Measurements from ENCODE around the gene MRPL3.

MRPL3 gene

DNA sequence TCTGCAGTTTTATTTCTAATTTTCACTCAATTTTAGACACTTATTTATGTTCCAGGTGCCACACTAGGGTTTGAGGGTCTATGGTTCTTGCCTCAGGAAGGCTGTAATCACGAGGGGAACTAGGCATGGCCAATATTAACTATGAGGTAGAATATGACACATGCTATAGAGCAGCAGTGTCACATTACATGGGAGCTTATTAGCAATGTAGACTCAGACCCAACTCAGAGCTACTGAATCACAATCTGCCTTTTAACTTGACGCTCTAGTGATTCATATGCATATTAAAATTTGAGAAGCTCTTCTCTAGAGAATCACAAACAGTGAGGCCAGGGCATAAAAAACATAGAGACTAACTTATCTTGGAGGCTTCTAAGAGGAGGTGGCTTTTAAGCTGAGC, 32.8 kb upstream of the MRPL3 start:
- TF ChIP-seq FOXM1 (IDR thresholded peaks at IDR 0.05; ENCODE audit: borderline replicate concordance, low read depth) (no peak), ZBTB7A (IDR thresholded peaks at IDR 0.05; ENCODE audit: low read depth) (no peak), TAF1 (IDR thresholded peaks at IDR 0.05; ENCODE audit: low read depth) (no peak), YY1 (IDR thresholded peaks at IDR 0.05; ENCODE audit: low read depth) (no peak), CEBPB (IDR thresholded peaks at IDR 0.05) (no peak), RAD21 (IDR thresholded peaks at IDR 0.05; ENCODE audit: low read depth) (no peak), EP300 (IDR thresholded peaks at IDR 0.05; ENCODE audit: borderline replicate concordance) (no peak), NFIC (IDR thresholded peaks at IDR 0.05) (no peak), CREB1 (IDR thresholded peaks at IDR 0.05; ENCODE audit: low read depth) (no peak)
- TF ChIP-seq, protein P1, sequence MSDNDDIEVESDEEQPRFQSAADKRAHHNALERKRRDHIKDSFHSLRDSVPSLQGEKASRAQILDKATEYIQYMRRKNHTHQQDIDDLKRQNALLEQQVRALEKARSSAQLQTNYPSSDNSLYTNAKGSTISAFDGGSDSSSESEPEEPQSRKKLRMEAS (IDR thresholded peaks at IDR 0.05): no peak

DNA sequence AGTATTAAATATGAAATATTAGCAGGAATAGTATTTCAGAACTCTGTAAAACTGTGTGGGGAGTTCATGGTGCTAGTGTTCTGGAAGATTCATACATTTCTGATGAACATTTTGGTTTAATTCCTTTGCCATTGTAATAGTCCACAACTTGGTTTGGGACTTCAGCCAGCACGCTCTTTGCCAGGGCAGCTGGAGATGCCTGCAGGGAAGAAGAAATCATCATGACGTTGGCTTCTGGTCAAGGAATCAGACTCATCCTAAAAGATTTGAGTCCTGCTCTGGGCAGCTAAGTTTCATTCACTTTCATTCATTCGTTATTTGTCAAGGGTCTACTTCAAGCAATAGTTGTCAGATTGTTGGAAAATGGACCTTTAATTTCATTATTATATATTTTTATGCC, 32.4 kb upstream of the MRPL3 start:
- TF ChIP-seq, protein P2, sequence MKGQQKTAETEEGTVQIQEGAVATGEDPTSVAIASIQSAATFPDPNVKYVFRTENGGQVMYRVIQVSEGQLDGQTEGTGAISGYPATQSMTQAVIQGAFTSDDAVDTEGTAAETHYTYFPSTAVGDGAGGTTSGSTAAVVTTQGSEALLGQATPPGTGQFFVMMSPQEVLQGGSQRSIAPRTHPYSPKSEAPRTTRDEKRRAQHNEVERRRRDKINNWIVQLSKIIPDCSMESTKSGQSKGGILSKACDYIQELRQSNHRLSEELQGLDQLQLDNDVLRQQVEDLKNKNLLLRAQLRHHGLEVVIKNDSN (IDR thresholded peaks at IDR 0.05): no peak
- TF ChIP-seq, protein P3, sequence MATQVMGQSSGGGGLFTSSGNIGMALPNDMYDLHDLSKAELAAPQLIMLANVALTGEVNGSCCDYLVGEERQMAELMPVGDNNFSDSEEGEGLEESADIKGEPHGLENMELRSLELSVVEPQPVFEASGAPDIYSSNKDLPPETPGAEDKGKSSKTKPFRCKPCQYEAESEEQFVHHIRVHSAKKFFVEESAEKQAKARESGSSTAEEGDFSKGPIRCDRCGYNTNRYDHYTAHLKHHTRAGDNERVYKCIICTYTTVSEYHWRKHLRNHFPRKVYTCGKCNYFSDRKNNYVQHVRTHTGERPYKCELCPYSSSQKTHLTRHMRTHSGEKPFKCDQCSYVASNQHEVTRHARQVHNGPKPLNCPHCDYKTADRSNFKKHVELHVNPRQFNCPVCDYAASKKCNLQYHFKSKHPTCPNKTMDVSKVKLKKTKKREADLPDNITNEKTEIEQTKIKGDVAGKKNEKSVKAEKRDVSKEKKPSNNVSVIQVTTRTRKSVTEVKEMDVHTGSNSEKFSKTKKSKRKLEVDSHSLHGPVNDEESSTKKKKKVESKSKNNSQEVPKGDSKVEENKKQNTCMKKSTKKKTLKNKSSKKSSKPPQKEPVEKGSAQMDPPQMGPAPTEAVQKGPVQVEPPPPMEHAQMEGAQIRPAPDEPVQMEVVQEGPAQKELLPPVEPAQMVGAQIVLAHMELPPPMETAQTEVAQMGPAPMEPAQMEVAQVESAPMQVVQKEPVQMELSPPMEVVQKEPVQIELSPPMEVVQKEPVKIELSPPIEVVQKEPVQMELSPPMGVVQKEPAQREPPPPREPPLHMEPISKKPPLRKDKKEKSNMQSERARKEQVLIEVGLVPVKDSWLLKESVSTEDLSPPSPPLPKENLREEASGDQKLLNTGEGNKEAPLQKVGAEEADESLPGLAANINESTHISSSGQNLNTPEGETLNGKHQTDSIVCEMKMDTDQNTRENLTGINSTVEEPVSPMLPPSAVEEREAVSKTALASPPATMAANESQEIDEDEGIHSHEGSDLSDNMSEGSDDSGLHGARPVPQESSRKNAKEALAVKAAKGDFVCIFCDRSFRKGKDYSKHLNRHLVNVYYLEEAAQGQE (IDR thresholded peaks at IDR 0.05; ENCODE audit: low read depth): no peak
- no peak for TF ChIP-seq RAD21 (IDR thresholded peaks at IDR 0.05; ENCODE audit: low read depth)
- TF ChIP-seq EGR1 (IDR thresholded peaks at IDR 0.05): no peak
- no peak for TF ChIP-seq CEBPB (IDR thresholded peaks at IDR 0.05)
- no peak for TF ChIP-seq NFIC (IDR thresholded peaks at IDR 0.05)
- no peak for TF ChIP-seq CREB1 (IDR thresholded peaks at IDR 0.05; ENCODE audit: low read depth)
- no peak for TF ChIP-seq YY1 (IDR thresholded peaks at IDR 0.05; ENCODE audit: low read depth)
- TF ChIP-seq TEAD4 (IDR thresholded peaks at IDR 0.05): no peak
- no peak for TF ChIP-seq TCF12 (IDR thresholded peaks at IDR 0.05; ENCODE audit: low read depth)
- TF ChIP-seq TAF1 (IDR thresholded peaks at IDR 0.05; ENCODE audit: low read depth): no peak

DNA sequence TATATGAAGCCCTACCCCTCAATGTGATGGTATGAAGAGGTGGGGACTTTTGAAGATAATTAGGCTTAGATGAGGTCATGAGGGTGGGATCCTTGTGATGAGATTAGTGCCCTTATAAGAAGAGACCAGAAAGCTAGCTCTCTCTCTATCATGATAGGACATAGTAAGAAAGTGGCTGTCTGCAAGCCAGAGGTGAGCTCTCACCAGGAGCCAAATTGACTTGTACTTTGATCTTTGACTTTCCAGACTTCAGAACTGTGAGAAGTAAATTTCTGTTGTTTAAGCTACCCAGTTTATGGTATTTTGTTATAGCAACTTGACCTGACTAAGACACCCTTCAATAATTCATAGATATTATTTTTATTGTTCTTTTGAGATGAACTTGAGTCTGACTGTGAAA, 29.9 kb upstream of the MRPL3 start:
- TF ChIP-seq CEBPB (IDR thresholded peaks at IDR 0.05): no peak
- no peak for TF ChIP-seq TCF12 (IDR thresholded peaks at IDR 0.05; ENCODE audit: low read depth)
- TF ChIP-seq, protein P2 (IDR thresholded peaks at IDR 0.05): no peak
- TF ChIP-seq, protein P1 (IDR thresholded peaks at IDR 0.05): no peak
- no peak for TF ChIP-seq ZBTB7A (IDR thresholded peaks at IDR 0.05; ENCODE audit: low read depth)
- TF ChIP-seq NFIC (IDR thresholded peaks at IDR 0.05): no peak

DNA sequence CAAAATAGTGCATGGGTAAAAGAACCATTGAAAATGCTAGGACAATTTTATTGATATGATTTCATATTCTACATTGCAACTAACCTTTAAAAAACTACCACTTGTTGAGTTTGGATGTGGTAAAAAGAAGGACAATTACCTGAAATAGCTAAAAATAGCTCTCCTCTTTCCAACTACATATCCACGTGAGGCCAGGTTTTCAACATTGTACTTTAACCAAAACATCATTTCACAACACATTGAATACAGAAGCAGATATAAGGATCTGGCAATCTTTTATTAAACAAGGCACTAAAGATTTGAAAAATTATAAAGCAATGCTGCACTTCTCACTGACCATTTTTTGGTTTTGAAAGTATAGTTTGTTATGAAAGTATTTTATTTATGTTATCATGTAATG, 28.1 kb upstream of the MRPL3 start:
- TF ChIP-seq YY1 (IDR thresholded peaks at IDR 0.05; ENCODE audit: low read depth) (no peak), EP300 (IDR thresholded peaks at IDR 0.05; ENCODE audit: borderline replicate concordance) (no peak), EGR1 (IDR thresholded peaks at IDR 0.05) (no peak), NFIC (IDR thresholded peaks at IDR 0.05) (no peak), TAF1 (IDR thresholded peaks at IDR 0.05; ENCODE audit: low read depth) (no peak), ZBTB7A (IDR thresholded peaks at IDR 0.05; ENCODE audit: low read depth) (no peak), FOXM1 (IDR thresholded peaks at IDR 0.05; ENCODE audit: borderline replicate concordance, low read depth) (no peak), TEAD4 (IDR thresholded peaks at IDR 0.05) (no peak), TCF12 (IDR thresholded peaks at IDR 0.05; ENCODE audit: low read depth) (no peak), RAD21 (IDR thresholded peaks at IDR 0.05; ENCODE audit: low read depth) (no peak)
- TF ChIP-seq, protein P1 (IDR thresholded peaks at IDR 0.05): no peak
- TF ChIP-seq, protein P3 (IDR thresholded peaks at IDR 0.05; ENCODE audit: low read depth): no peak
- TF ChIP-seq, protein P2 (IDR thresholded peaks at IDR 0.05): no peak

DNA sequence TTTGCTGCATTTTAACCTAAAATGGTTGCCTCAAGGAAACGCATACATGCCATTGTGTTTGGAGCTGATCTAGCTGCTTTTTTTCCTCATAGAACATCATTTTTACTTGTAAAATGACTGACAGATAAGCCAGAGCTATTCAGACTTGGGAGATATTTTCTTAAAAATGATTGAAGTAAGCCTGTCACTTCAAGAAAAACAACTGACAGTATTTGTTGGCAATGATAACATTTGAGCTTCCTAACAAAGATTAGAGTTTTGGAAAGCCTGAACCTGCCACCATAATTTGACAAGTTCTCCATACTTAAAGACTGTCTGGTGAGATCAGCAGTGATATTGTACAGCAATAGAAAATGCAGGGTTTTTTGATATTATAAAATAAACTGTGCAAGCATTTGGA, 27.6 kb upstream of the MRPL3 start:
- TF ChIP-seq TAF1 (IDR thresholded peaks at IDR 0.05; ENCODE audit: low read depth) (no peak), CREB1 (IDR thresholded peaks at IDR 0.05; ENCODE audit: low read depth) (no peak), CEBPB (IDR thresholded peaks at IDR 0.05) (no peak), ZBTB7A (IDR thresholded peaks at IDR 0.05; ENCODE audit: low read depth) (no peak), YY1 (IDR thresholded peaks at IDR 0.05; ENCODE audit: low read depth) (no peak)
